Measurements from ENCODE around the gene RPL15. TPM values are rescaled to one million over a fixed set of nuclear protein-coding genes. Genes with fewer than 3 reads are reported as not detected.

The RPL15 gene
- total RNA-seq, 2 donors from 2014 or later, result 2,011 to 2,129 TPM

DNA sequence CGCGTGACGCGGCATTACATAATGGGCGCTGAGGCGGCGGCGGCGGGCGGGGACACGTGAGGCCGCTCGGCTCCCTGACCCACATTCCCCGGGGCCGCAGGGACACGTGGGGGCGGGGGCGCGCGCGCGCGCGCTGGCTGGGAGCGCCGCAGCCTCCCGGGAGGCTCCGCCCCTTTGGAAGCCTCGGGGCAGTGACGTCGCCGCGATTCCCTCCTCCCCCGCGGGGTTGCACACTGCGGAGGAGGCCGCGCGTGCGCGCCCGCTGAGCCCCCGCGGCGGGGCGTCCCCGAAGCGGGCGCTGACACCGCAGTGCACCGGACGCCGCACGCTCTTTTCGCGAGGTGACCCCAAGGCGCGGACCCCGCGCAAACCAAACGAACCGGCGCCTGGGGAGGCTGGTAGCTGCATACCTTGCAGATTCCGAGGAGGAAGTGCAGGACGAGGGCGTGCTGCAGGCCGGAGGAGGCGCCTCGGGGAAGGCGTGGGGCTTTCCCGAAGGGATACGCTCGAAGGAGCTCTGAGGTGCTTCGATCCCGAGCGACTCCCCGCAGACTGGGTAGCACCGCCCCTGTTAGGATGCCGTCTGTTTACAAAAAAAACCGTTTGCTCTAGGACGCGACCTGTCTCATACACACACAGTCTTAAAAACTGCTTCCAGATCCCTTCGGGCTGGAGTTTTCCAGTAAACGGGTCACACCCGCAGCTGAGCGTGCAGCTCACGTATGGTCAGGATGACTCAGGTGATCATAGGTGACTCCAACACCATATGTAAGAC is 29.2 kb downstream of the RPL15 start:
- Histone ChIP-seq H3K27ac (ENCODE audit: low read depth, low read length) (peak overlapping the region; percentile 96), H3K4me3 (ENCODE audit: low read length) (peak overlapping the region; percentile 82), H3K27me3 (ENCODE audit: control insufficient read depth, insufficient read depth, low read length, poor library complexity, severe bottlenecking) (no peaks in the 10 kb centered on the region), H3K4me1 (ENCODE audit: control insufficient read depth, insufficient read depth, low read length) (peaks cover 14% of the 10 kb centered on the region), H3K36me3 (ENCODE audit: control insufficient read depth, insufficient read depth, low read length) (no peaks in the 10 kb centered on the region), H3K9ac (ENCODE audit: extremely low read depth, low read length, poor library complexity, severe bottlenecking) (peak overlapping the region; percentile 87), H3K9me3 (ENCODE audit: control insufficient read depth, low read length) (no peaks in the 10 kb centered on the region)
- Mint-ChIP-seq H3K4me3 (peak overlapping the region; percentile 78), H3K27ac (peak overlapping the region; percentile 100), H3K9me3 (no peaks in the 10 kb centered on the region), H3K27me3 (ENCODE audit: insufficient read depth) (peaks cover 14% of the 10 kb centered on the region), H3K36me3 (ENCODE audit: low read depth) (no peaks in the 10 kb centered on the region), H3K4me1 (peaks cover 31% of the 10 kb centered on the region)
- TF ChIP-seq, protein P1, sequence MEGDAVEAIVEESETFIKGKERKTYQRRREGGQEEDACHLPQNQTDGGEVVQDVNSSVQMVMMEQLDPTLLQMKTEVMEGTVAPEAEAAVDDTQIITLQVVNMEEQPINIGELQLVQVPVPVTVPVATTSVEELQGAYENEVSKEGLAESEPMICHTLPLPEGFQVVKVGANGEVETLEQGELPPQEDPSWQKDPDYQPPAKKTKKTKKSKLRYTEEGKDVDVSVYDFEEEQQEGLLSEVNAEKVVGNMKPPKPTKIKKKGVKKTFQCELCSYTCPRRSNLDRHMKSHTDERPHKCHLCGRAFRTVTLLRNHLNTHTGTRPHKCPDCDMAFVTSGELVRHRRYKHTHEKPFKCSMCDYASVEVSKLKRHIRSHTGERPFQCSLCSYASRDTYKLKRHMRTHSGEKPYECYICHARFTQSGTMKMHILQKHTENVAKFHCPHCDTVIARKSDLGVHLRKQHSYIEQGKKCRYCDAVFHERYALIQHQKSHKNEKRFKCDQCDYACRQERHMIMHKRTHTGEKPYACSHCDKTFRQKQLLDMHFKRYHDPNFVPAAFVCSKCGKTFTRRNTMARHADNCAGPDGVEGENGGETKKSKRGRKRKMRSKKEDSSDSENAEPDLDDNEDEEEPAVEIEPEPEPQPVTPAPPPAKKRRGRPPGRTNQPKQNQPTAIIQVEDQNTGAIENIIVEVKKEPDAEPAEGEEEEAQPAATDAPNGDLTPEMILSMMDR (conservative IDR thresholded peaks at IDR 0.05), result no peak
- peak; percentile 98 for DNase-seq
- WGBS, 2 experiments (ENCODE audit: insufficient coverage in 1 of 2, insufficient read length in 1 of 2), result 0 to 1% methylated on average over 38 to 87 of the region's 87 CpGs

DNA sequence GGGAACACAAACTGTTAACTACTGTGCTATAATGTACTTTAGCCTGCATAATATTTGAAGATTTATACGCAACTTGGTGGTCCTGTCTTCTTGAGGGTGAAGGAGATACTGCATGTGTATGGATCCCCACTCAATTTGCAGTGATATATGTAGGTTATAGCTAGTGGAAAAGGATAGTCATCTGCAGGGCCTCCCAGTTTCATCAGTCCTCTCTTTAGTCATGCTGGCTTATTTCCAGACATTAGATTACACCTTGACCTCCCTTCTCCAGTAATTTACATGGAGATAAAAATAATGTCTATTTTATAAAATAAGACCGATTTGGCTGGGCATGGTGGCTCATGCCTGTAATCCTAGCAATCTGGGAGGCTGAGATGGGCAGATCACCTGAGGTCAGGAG is 31.8 kb downstream of the RPL15 start:
- Mint-ChIP-seq H3K36me3 (ENCODE audit: low read depth) (no peaks in the 10 kb centered on the region), H3K4me3 (no peak overlapping the region), H3K27me3 (ENCODE audit: insufficient read depth) (no peaks in the 10 kb centered on the region), H3K4me1 (peaks cover 39% of the 10 kb centered on the region), H3K27ac (no peak overlapping the region), H3K9me3 (no peaks in the 10 kb centered on the region)
- Histone ChIP-seq H3K27ac (ENCODE audit: low read depth, low read length) (no peak overlapping the region), H3K9ac (ENCODE audit: extremely low read depth, low read length, poor library complexity, severe bottlenecking) (no peak overlapping the region), H3K4me3 (ENCODE audit: low read length) (no peak overlapping the region), H3K27me3 (ENCODE audit: control insufficient read depth, insufficient read depth, low read length, poor library complexity, severe bottlenecking) (no peaks in the 10 kb centered on the region), H3K36me3 (ENCODE audit: control insufficient read depth, insufficient read depth, low read length) (no peaks in the 10 kb centered on the region), H3K9me3 (ENCODE audit: control insufficient read depth, low read length) (no peaks in the 10 kb centered on the region), H3K4me1 (ENCODE audit: control insufficient read depth, insufficient read depth, low read length) (peaks cover 13% of the 10 kb centered on the region)
- 98 to 100% methylated on average over 2 of the region's 2 CpGs for WGBS, 2 experiments (ENCODE audit: insufficient coverage in 1 of 2, insufficient read length in 1 of 2)
- no peak for DNase-seq
- TF ChIP-seq, protein P1 (conservative IDR thresholded peaks at IDR 0.05), result no peak

DNA sequence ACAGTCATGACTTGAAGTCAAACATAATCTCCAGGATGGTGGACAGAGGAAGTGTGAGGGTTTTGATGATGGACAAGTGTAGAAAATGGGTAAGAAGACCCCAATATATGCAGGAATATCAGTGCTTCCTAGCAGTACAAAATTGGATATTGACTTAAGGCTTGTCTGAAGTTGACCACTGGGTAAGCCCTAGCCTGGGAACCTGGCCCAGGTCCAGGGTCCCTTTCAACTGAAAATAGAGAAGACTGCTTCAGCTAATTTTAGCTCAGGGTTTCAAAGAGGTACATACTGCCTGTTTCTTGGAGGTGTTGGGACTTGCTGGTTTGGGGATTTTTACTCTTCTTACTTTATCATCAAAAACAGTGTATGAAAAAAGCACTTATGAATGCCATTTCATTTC is 32.9 kb downstream of the RPL15 start:
- H3K27ac Mint-ChIP-seq, result no peak overlapping the region

More for the DNA sequence above, 32.9 kb downstream of the RPL15 start:
- H3K4me1 ChIP-seq (ENCODE audit: control insufficient read depth, insufficient read depth, low read length), result peaks cover 12% of the 10 kb centered on the region
- Mint-ChIP-seq H3K36me3 (ENCODE audit: low read depth) (peaks cover 1% of the 10 kb centered on the region), H3K4me1 (peaks cover 40% of the 10 kb centered on the region), H3K27me3 (ENCODE audit: insufficient read depth) (no peaks in the 10 kb centered on the region), H3K9me3 (no peaks in the 10 kb centered on the region), H3K4me3 (no peak overlapping the region)
- no peak overlapping the region for H3K4me3 ChIP-seq (ENCODE audit: low read length)
- H3K27ac ChIP-seq (ENCODE audit: low read depth, low read length), result no peak overlapping the region
- no peaks in the 10 kb centered on the region for H3K27me3 ChIP-seq (ENCODE audit: control insufficient read depth, insufficient read depth, low read length, poor library complexity, severe bottlenecking)
- TF ChIP-seq, protein P1 (conservative IDR thresholded peaks at IDR 0.05), result no peak
- H3K9me3 ChIP-seq (ENCODE audit: control insufficient read depth, low read length), result no peaks in the 10 kb centered on the region
- DNase-seq, result no peak
- no peak overlapping the region for H3K9ac ChIP-seq (ENCODE audit: extremely low read depth, low read length, poor library complexity, severe bottlenecking)
- H3K36me3 ChIP-seq (ENCODE audit: control insufficient read depth, insufficient read depth, low read length), result no peaks in the 10 kb centered on the region
